Effector CD8-positive, alpha-beta T cell (primary cell): ENCODE measurements around the gene OR10C1.

Source experiments
- DNase-seq: peaks from one replicate; lab custom pipeline; 2025; lab: John Stamatoyannopoulos, UW

Gene OR10C1

GRCh38 chr6:29478740-29479139, 39.6 kb downstream of the OR10C1 start:
- no peak for DNase-seq

- DNase-seq = no peak
Observed at GRCh38 chr6:29479560-29479959, 40.5 kb downstream of the OR10C1 start.

- no peak for DNase-seq
Observed at GRCh38 chr6:29483186-29483585, 44.1 kb downstream of the OR10C1 start.

DNA sequence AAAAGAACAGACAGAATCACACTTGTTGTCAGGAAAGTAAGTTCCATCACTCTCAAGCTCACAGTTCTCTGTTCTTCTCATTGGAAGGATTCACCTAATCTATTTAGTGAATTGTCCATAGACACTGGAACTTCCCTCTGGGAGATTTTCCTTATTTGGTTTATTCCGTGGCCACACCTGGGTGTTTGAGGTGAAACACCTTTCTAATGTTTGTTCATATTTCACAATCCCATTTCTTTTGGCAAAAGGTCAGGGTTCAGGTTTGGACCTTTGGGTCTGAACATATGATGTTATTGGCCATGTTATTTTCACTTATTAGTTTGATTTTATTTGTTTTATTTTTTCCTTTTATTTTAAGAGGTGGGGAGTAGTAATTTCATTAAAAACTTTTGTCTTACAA, 44.6 kb downstream of the OR10C1 start:
- no peak for DNase-seq

GRCh38 chr6:29486577-29486976, 47.5 kb downstream of the OR10C1 start:
- no peak for DNase-seq

- DNase-seq = no peak
Observed at GRCh38 chr6:29487131-29487530, 48.0 kb downstream of the OR10C1 start.

DNA sequence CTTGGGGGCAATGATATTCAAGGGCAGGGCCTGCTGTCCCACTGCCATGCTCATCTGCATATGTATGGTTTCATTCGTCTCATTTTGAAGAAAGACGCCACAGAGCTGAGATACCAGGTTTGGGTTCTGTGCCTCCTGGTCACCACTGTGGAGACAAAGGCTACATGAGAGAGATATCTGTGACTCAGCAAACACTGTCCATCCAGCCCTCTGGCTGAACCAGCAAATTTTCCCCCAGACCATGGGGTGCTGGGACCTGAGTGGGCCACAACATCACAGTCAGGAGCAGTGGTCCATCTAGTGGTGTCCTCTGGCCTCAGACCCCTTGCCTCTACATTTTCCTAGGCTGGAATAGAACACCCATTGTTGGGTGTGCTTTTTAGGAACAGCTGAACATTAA, 48.6 kb downstream of the OR10C1 start, which contains the start of gene MAS1L:
MAS1L (minus strand) TSS at position 297 of the 400 bp plus-strand sequence; CDS start at position 243, 54 bp downstream.
- no peak for DNase-seq

DNA sequence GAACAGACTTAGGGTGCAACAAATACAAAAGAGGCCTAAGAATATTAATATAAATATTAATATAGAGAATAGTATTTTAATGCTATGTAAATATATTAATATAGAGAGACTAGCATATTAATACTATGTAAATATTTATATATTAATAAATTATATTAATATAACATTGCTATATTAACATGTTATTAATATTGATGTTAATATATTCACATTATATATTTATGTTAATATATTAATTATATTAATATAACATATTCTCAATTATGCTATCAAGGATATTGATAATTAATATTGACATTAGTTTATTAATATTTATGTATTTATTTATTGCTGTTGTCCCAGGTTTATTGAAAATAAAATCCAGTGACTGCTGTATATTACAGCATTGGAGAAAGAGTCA, 49.8 kb downstream of the OR10C1 start:
- no peak for DNase-seq

DNA sequence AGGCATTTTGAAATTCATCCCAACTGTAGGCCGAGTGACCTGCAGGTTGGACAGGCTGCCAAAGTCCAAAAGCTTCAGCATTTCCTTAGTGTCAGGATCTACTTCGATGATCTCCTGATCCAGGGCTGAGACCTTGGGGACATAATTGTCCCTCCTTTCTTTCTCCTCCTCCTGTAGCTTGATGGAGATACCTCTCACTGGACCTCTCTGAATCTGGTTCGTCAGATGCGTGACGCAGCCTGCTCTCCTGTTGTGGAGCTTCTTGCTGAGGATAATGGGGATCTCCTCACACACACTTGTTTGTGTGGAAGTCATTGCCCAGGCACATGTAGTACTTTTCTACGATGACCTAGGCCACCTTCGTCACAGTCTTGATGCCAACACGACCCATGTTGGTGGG, 50.2 kb downstream of the OR10C1 start:
- no peak for DNase-seq

DNA sequence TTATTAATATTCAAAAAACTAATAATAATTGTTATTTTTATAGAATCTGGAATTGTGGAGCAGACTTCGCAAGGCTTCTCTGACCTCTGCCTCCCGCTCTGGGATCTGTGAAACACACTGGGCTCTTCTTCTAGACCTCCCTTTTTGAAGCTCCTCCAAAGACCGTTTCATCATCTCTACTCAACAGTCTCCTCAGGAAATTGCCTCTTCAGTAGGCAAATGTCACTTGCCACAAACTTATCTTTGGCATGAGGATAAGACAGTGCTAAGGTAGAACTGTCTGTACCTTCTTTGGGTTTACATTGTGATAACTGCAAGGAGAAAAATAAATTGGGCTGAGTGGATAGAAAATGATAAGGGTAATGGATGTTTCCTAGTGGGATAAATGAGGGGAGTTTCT, 50.9 kb downstream of the OR10C1 start:
- no peak for DNase-seq

DNA sequence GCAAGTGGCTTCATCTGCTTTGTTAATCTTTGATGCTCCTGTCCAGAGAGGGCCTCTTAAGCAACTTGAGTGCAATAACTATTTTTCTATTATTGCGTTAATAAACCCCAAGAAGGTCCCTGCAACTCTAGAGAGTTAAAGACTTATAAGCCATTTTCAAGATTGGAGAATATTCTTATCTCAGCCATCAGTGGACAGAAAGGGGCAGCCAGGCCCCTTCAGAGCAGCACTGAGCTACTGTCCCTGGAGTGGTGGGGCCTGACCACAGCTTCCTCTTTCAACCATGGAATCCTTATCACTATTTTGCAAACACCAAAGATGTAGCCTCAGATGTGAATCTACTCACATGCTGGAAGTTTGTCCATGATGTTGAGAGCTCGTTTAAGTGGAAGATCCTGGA, 51.4 kb downstream of the OR10C1 start:
- DNase-seq = no peak
